ENCODE data around the gene MYL5.

Gene MYL5

GRCh38 chr4:661231-661630 lies 13.1 kb upstream of the MYL5 start:
- Histone ChIP-seq H3K79me2 (ENCODE audit: insufficient read depth, low read length) (no peaks in the 10 kb centered on the region), H3F3A (ENCODE audit: insufficient read depth) (no peaks in the 10 kb centered on the region), H3K27ac (ENCODE audit: low read depth, low read length) (no peak overlapping the region), H4K20me1 (ENCODE audit: low read depth, low read length) (no peaks in the 10 kb centered on the region), H3K36me3 (ENCODE audit: low read length) (no peaks in the 10 kb centered on the region), H3K4me3 (ENCODE audit: insufficient read depth, low read length, poor library complexity, severe bottlenecking) (no peak overlapping the region), H3K9me2 (replicated peaks; ENCODE audit: insufficient read depth, low read length) (no peaks in the 10 kb centered on the region), H2AFZ (ENCODE audit: low read depth, low read length, severe bottlenecking) (no peak overlapping the region), H3K9me3 (ENCODE audit: insufficient read depth, low read length) (no peaks in the 10 kb centered on the region), H3K4me2 (ENCODE audit: low read depth, low read length, poor library complexity, severe bottlenecking) (no peak overlapping the region), H3K9ac (ENCODE audit: low read length) (no peak overlapping the region), H3K27me3 (ENCODE audit: low read length) (no peaks in the 10 kb centered on the region)
- TF ChIP-seq EZH2phosphoT487 (conservative IDR thresholded peaks at IDR 0.05; ENCODE audit: low read length), result no peak
- TF ChIP-seq, protein P1, sequence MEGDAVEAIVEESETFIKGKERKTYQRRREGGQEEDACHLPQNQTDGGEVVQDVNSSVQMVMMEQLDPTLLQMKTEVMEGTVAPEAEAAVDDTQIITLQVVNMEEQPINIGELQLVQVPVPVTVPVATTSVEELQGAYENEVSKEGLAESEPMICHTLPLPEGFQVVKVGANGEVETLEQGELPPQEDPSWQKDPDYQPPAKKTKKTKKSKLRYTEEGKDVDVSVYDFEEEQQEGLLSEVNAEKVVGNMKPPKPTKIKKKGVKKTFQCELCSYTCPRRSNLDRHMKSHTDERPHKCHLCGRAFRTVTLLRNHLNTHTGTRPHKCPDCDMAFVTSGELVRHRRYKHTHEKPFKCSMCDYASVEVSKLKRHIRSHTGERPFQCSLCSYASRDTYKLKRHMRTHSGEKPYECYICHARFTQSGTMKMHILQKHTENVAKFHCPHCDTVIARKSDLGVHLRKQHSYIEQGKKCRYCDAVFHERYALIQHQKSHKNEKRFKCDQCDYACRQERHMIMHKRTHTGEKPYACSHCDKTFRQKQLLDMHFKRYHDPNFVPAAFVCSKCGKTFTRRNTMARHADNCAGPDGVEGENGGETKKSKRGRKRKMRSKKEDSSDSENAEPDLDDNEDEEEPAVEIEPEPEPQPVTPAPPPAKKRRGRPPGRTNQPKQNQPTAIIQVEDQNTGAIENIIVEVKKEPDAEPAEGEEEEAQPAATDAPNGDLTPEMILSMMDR (IDR thresholded peaks at IDR 0.05; ENCODE audit: insufficient read depth, low read length, poor library complexity, severe bottlenecking), result no peak

GRCh38 chr4:661881-662761 lies 12.2 kb upstream of the MYL5 start:
- TF ChIP-seq, protein P1 (IDR thresholded peaks at IDR 0.05; ENCODE audit: insufficient read depth, low read length, poor library complexity, severe bottlenecking), result no peak
- no peak for TF ChIP-seq EZH2phosphoT487 (conservative IDR thresholded peaks at IDR 0.05; ENCODE audit: low read length)
- H3K9ac ChIP-seq (ENCODE audit: low read length), result no peak overlapping the region
- no peak overlapping the region for H2AFZ ChIP-seq (ENCODE audit: low read depth, low read length, severe bottlenecking)
- no peaks in the 10 kb centered on the region for H3K79me2 ChIP-seq (ENCODE audit: insufficient read depth, low read length)
- no peaks in the 10 kb centered on the region for H3K9me3 ChIP-seq (ENCODE audit: insufficient read depth, low read length)
- H3K36me3 ChIP-seq (ENCODE audit: low read length), result no peaks in the 10 kb centered on the region
- H3K4me3 ChIP-seq (ENCODE audit: insufficient read depth, low read length, poor library complexity, severe bottlenecking), result no peak overlapping the region
- H3K9me2 ChIP-seq (replicated peaks; ENCODE audit: insufficient read depth, low read length), result no peaks in the 10 kb centered on the region
- H3F3A ChIP-seq (ENCODE audit: insufficient read depth), result no peaks in the 10 kb centered on the region
- H3K27me3 ChIP-seq (ENCODE audit: low read length), result no peaks in the 10 kb centered on the region
- no peak overlapping the region for H3K4me2 ChIP-seq (ENCODE audit: low read depth, low read length, poor library complexity, severe bottlenecking)
- no peaks in the 10 kb centered on the region for H4K20me1 ChIP-seq (ENCODE audit: low read depth, low read length)
- H3K27ac ChIP-seq (ENCODE audit: low read depth, low read length), result no peak overlapping the region

DNA sequence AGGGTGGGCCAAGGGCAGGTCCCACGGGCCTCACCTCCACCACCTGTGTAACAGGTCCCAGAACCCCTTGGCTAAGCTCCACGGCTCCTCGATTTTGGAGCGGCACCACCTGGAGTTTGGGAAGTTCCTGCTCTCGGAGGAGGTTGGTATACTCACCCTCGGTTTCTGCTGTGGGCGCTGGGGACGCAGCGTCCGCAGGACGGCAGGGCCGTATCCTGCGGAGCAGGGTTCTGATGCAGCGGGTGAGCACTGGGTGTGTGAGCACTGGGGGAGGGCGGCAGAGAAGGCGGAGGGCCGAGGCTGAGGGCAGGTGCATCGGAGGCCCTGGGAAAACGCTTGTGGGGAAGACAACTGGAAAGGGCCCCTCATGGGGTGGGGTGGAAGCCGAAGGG lies 11.3 kb upstream of the MYL5 start:
- Histone ChIP-seq H2AFZ (ENCODE audit: low read depth, low read length, severe bottlenecking) (peak overlapping the region; percentile 33), H3K9me2 (replicated peaks; ENCODE audit: insufficient read depth, low read length) (no peaks in the 10 kb centered on the region), H3K36me3 (ENCODE audit: low read length) (no peaks in the 10 kb centered on the region), H4K20me1 (ENCODE audit: low read depth, low read length) (no peaks in the 10 kb centered on the region), H3K27me3 (ENCODE audit: low read length) (no peaks in the 10 kb centered on the region), H3K9me3 (ENCODE audit: insufficient read depth, low read length) (no peaks in the 10 kb centered on the region), H3F3A (ENCODE audit: insufficient read depth) (0 out of 2 replicates have a peak, but pooled peaks cover 6% of the 10 kb centered on the region), H3K27ac (ENCODE audit: low read depth, low read length) (peak overlapping the region; percentile 66), H3K4me2 (ENCODE audit: low read depth, low read length, poor library complexity, severe bottlenecking) (peak overlapping the region; percentile 64), H3K4me3 (ENCODE audit: insufficient read depth, low read length, poor library complexity, severe bottlenecking) (peak overlapping the region; percentile 73), H3K79me2 (ENCODE audit: insufficient read depth, low read length) (no peaks in the 10 kb centered on the region), H3K9ac (ENCODE audit: low read length) (peak overlapping the region; percentile 80)
- TF ChIP-seq EZH2phosphoT487 (conservative IDR thresholded peaks at IDR 0.05; ENCODE audit: low read length), result no peak
- TF ChIP-seq, protein P1 (IDR thresholded peaks at IDR 0.05; ENCODE audit: insufficient read depth, low read length, poor library complexity, severe bottlenecking), result no peak
